H1 (cell line): ENCODE measurements around the gene EPHB1. TPM values are rescaled to one million over a fixed set of nuclear protein-coding genes. Genes with fewer than 3 reads are reported as not detected.

Source experiments
- CTCF ChIA-PET: fragments of 300-600 bp; sonication (Branson Sonifier 250); formaldehyde crosslinking; loops from one replicate; lab custom pipeline; 2021; ENCODE audit not compliant: partially characterized antibody; lab: Charles Lee
- POLR2A ChIA-PET: fragments of 300-600 bp; sonication (Branson Sonifier 250); formaldehyde crosslinking; loops from one replicate; lab custom pipeline; 2021; ENCODE audit warnings: inconsistent platforms; ENCODE audit not compliant: partially characterized antibody; lab: Charles Lee
- DNase-seq, 2 experiments: peaks; one replicate each; pipeline versions ENCODE4 v3.0.0 to v3.0.0-alpha.2; 2010 to 2022; ENCODE audit warnings: low spot score in 2 of 2, low read depth in 1 of 2, mixed read lengths in 1 of 2
- FAIRE-seq: peaks from 2 replicates; lab custom pipeline; 2011; peaks lifted over from hg19 to GRCh38; lab: Jason Lieb, UNC
- H2AFZ ChIP-seq: 2 replicates; pipeline ENCODE4 v1.8.1; 2012; ENCODE audit warnings: low read length, inconsistent platforms
- H2AK5ac ChIP-seq: 2 replicates; pipeline ENCODE4 v1.6.1; 2013; ENCODE audit warnings: low read depth, low read length
- H2BK120ac ChIP-seq: replicated peaks from 2 replicates; pipeline ENCODE3; 2013; ENCODE audit warnings: low read depth, low read length, inconsistent platforms
- H2BK12ac ChIP-seq: 2 replicates; pipeline ENCODE4 v1.6.1; 2013; ENCODE audit warnings: low read depth, low read length
- H2BK15ac ChIP-seq: 2 replicates; pipeline ENCODE4 v1.6.1; 2013; ENCODE audit warnings: low read length
- H2BK20ac ChIP-seq: 2 replicates; pipeline ENCODE4 v1.6.1; 2013; ENCODE audit warnings: low read length
- H2BK5ac ChIP-seq: 2 replicates; pipeline ENCODE4 v1.6.1; 2013; ENCODE audit warnings: low read depth, low read length
- H3K14ac ChIP-seq: 2 replicates; pipeline ENCODE4 v1.6.1; 2013; ENCODE audit warnings: inconsistent platforms; ENCODE audit not compliant: insufficient read length
- H3K18ac ChIP-seq: 2 replicates; pipeline ENCODE4 v1.6.1; 2013; ENCODE audit warnings: low read length; ENCODE audit errors: extremely low read depth
- H3K23ac ChIP-seq: 2 replicates; pipeline ENCODE4 v1.6.1; 2013; ENCODE audit warnings: inconsistent platforms; ENCODE audit not compliant: insufficient read length
- H3K23me2 ChIP-seq: 2 replicates; pipeline ENCODE4 v1.6.1; 2013; ENCODE audit warnings: low read depth, low read length
- H3K27ac ChIP-seq: 2 replicates; pipeline ENCODE4 v1.6.1; 2011; ENCODE audit warnings: low read depth, low read length, inconsistent platforms
- H3K27me3 ChIP-seq, 4 experiments: replicated peaks in 1 of 4; 1 replicate in 1 of 4; 2 replicates in 3 of 4; pipeline versions ENCODE4 v1.6.1 to v1.8.1; 2011 to 2013; ENCODE audit warnings: low read length in 3 of 4, mild to moderate bottlenecking in 3 of 4, inconsistent platforms in 2 of 4, mixed read lengths in 2 of 4, moderate library complexity in 1 of 4; ENCODE audit not compliant: control insufficient read depth in 3 of 4, insufficient read depth in 3 of 4; ENCODE audit errors: extremely low read depth in 1 of 4
- H3K36me3 ChIP-seq, 4 experiments: 2 replicates each; pipeline versions ENCODE4 v1.6.1 to v1.8.1; 2011 to 2013; ENCODE audit warnings: mild to moderate bottlenecking in 4 of 4, low read length in 3 of 4, moderate library complexity in 2 of 4, control low read depth in 1 of 4, inconsistent platforms in 1 of 4; ENCODE audit not compliant: insufficient read depth in 4 of 4, control insufficient read depth in 2 of 4
- H3K4ac ChIP-seq: replicated peaks from 2 replicates; pipeline ENCODE3; 2013; ENCODE audit warnings: low read length, low read depth, mixed read lengths, inconsistent platforms; ENCODE audit not compliant: insufficient read length
- H3K4me1 ChIP-seq, 4 experiments: replicated peaks in 1 of 4; 1 replicate in 1 of 4; 2 replicates in 3 of 4; pipeline versions ENCODE4 v1.6.1 to v1.8.1; 2011 to 2013; ENCODE audit warnings: low read length in 3 of 4, inconsistent platforms in 2 of 4, mixed read lengths in 1 of 4; ENCODE audit not compliant: insufficient read depth in 4 of 4, control insufficient read depth in 3 of 4
- H3K4me2 ChIP-seq, 2 experiments: 2 replicates each; pipeline versions ENCODE4 v1.6.1 to v1.8.1; 2011 to 2013; ENCODE audit warnings: low read depth in 2 of 2, low read length in 2 of 2, control low read depth in 1 of 2, inconsistent platforms in 1 of 2, mild to moderate bottlenecking in 1 of 2; ENCODE audit not compliant: insufficient read depth in 1 of 2
- H3K4me3 ChIP-seq, 4 experiments: fragments of 200-600, 300-600 bp in 1 of 4; sonication (generic), shearing (Covaris generic), sonication (Bioruptor Twin) in 1 of 4; 2 replicates each; pipeline versions ENCODE4 v1.5.1 to v1.8.1; 2011 to 2016; ENCODE audit warnings: low read length in 4 of 4, low read depth in 3 of 4, control low read depth in 2 of 4, inconsistent platforms in 2 of 4, mild to moderate bottlenecking in 2 of 4, mixed read lengths in 1 of 4, moderate library complexity in 1 of 4; ENCODE audit not compliant: insufficient read depth in 2 of 4; ENCODE audit errors: extremely low read depth in 1 of 4
- H3K56ac ChIP-seq: replicated peaks from 2 replicates; pipeline ENCODE3; 2013; ENCODE audit warnings: low read depth, mild to moderate bottlenecking, mixed read lengths, low read length, inconsistent platforms; ENCODE audit not compliant: insufficient read length
- H3K79me1 ChIP-seq: 2 replicates; pipeline ENCODE4 v1.6.1; 2013; ENCODE audit warnings: low read depth, low read length, control low read depth
- H3K79me2 ChIP-seq, 2 experiments: 2 replicates each; pipeline versions ENCODE4 v1.6.1 to v1.8.1; 2012 to 2013; ENCODE audit warnings: low read length in 2 of 2, mild to moderate bottlenecking in 2 of 2, inconsistent platforms in 1 of 2; ENCODE audit not compliant: insufficient read depth in 2 of 2, control insufficient read depth in 1 of 2
- H3K9ac ChIP-seq, 4 experiments: replicated peaks in 1 of 4; 1 replicate in 1 of 4; 2 replicates in 3 of 4; pipeline versions ENCODE4 v1.6.1 to v1.8.1; 2011 to 2013; ENCODE audit warnings: low read depth in 3 of 4, low read length in 3 of 4, control low read depth in 2 of 4, mild to moderate bottlenecking in 2 of 4, moderate library complexity in 2 of 4, inconsistent platforms in 1 of 4; ENCODE audit errors: extremely low read depth in 1 of 4
- H3K9me3 ChIP-seq, 2 experiments: 2 replicates each; pipeline versions ENCODE4 v1.6.1 to v1.8.1; 2012 to 2013; ENCODE audit warnings: mild to moderate bottlenecking in 2 of 2, moderate library complexity in 2 of 2, control low read depth in 1 of 2, inconsistent platforms in 1 of 2, low read depth in 1 of 2, low read length in 1 of 2, mixed read lengths in 1 of 2; ENCODE audit not compliant: insufficient read depth in 2 of 2
- H4K20me1 ChIP-seq, 2 experiments: replicated peaks in 1 of 2; 2 replicates each; pipeline versions ENCODE3 to v1.8.1; 2011 to 2013; ENCODE audit warnings: inconsistent platforms in 2 of 2, low read length in 2 of 2, mild to moderate bottlenecking in 1 of 2; ENCODE audit not compliant: insufficient read depth in 2 of 2, control insufficient read depth in 1 of 2
- H4K5ac ChIP-seq: 2 replicates; pipeline ENCODE4 v1.6.1; 2013; ENCODE audit warnings: low read length, low read depth, mixed read lengths, inconsistent platforms; ENCODE audit not compliant: insufficient read length
- H4K8ac ChIP-seq: 2 replicates; pipeline ENCODE4 v1.8.0; 2013; ENCODE audit warnings: mild to moderate bottlenecking, moderate library complexity, low read length, inconsistent platforms; ENCODE audit not compliant: insufficient read depth; ENCODE audit errors: extremely low read depth
- H4K91ac ChIP-seq: replicated peaks from 2 replicates; pipeline ENCODE3; 2013; ENCODE audit warnings: low read length, mixed read lengths, inconsistent platforms; ENCODE audit not compliant: insufficient read length
- CREB1 ChIP-seq: IDR thresholded peaks from 2 replicates; pipeline ENCODE4 v1.6.1; 2012; ENCODE audit warnings: inconsistent platforms
- EP300 ChIP-seq, 2 experiments: IDR thresholded peaks; 1 replicate in 1 of 2; 2 replicates in 1 of 2; pipeline ENCODE4 v1.6.1; 2011 to 2012; ENCODE audit warnings: low read depth in 2 of 2, low read length in 2 of 2, mild to moderate bottlenecking in 2 of 2, borderline replicate concordance in 1 of 2, inconsistent platforms in 1 of 2, moderate library complexity in 1 of 2
- KDM4A ChIP-seq: IDR thresholded peaks from one replicate; pipeline ENCODE4 v1.7.1; 2012; ENCODE audit warnings: low read depth, mild to moderate bottlenecking, moderate library complexity, low read length, inconsistent platforms; ENCODE audit not compliant: severe bottlenecking
- MAFK ChIP-seq: IDR thresholded peaks from 2 replicates; pipeline ENCODE4 v1.6.1; 2012; ENCODE audit warnings: low read depth, mild to moderate bottlenecking, improper control_type of control experiment, low read length
- NRF1 ChIP-seq: IDR thresholded peaks from 2 replicates; pipeline ENCODE4 v1.6.1; 2011; ENCODE audit warnings: mild to moderate bottlenecking, low read depth, low read length, improper control_type of control experiment
- RAD21 ChIP-seq, 2 experiments: IDR thresholded peaks in 1 of 2; conservative IDR thresholded peaks in 1 of 2; 2 replicates each; pipeline ENCODE4 v1.6.1; 2011; ENCODE audit warnings: low read depth in 2 of 2, low read length in 2 of 2, improper control_type of control experiment in 1 of 2, inconsistent platforms in 1 of 2, mild to moderate bottlenecking in 1 of 2, moderate library complexity in 1 of 2
- RFX5 ChIP-seq: IDR thresholded peaks from 2 replicates; pipeline ENCODE4 v1.6.1; 2011; ENCODE audit warnings: low read depth, low read length, improper control_type of control experiment, borderline replicate concordance
- RXRA ChIP-seq: IDR thresholded peaks from 2 replicates; pipeline ENCODE4 v1.6.1; 2011; ENCODE audit warnings: low read depth, mild to moderate bottlenecking, low read length, moderate library complexity; ENCODE audit not compliant: insufficient read depth
- SUZ12 ChIP-seq: fragments of 200-600 bp; sonication (generic); IDR thresholded peaks from 2 replicates; pipeline ENCODE4 v1.6.1; 2012; ENCODE audit warnings: mild to moderate bottlenecking, inconsistent platforms, low read length, moderate library complexity, mixed read lengths
- TBP ChIP-seq: IDR thresholded peaks from 2 replicates; pipeline ENCODE4 v1.6.1; 2011; ENCODE audit warnings: low read depth, low read length, improper control_type of control experiment
- WGBS, 2 experiments: shearing (Covaris generic) in 1 of 2; methylation state at CpG; one replicate each; pipeline versions ENCODE4 v1.1.6 to v1.1.7; 2013 to 2015; ENCODE audit warnings: low lambda C conversion rate in 2 of 2, mixed read lengths in 2 of 2, inconsistent platforms in 1 of 2, low coverage in 1 of 2, missing lambda C conversion rate in 1 of 2; ENCODE audit not compliant: insufficient replicate concordance in 2 of 2, insufficient coverage in 1 of 2, insufficient read length in 1 of 2; ENCODE audit errors: extremely low coverage in 1 of 2, missing lambda C conversion rate in 1 of 2; 5-methylcytosine and 5-hydroxymethylcytosine counted together
- polyA plus RNA-seq, 7 experiments: library from polyadenylated mRNA; depleted of rRNA in 3 of 7; stranded (reverse) in 5 of 7; unstranded in 2 of 7; fragments of >200 nt in 5 of 7; fragments of 200-250 nt in 2 of 7; gene quantifications; 1 replicate in 5 of 7; 2 replicates in 1 of 7; 4 replicates in 1 of 7; pipeline versions ENCODE4 v1.2.1 to v1.2.3, GENCODE V29; 2011 to 2013; ENCODE audit warnings: missing spikeins in 2 of 7, mixed read lengths in 2 of 7
- total RNA-seq: library from RNA; stranded (reverse); fragmentation: NEBNext Ultra II Directional; extraction: Animal tissue kit (Norgen Biotek cat#: 25700); gene quantifications from 2 replicates; pipeline ENCODE4 v1.2.1, GENCODE V29; 2021
- TF ChIP-seq, protein P1 (sequence below): IDR thresholded peaks from 2 replicates; pipeline ENCODE4 v1.6.1; 2012; ENCODE audit warnings: low read length, inconsistent platforms

Gene EPHB1
- total and polyA plus RNA-seq, 2 of the 8 experiments (the other 6 are each of a cell fraction or from before 2014, with no cell fraction given) = 3.5 to 5.9 TPM

DNA sequence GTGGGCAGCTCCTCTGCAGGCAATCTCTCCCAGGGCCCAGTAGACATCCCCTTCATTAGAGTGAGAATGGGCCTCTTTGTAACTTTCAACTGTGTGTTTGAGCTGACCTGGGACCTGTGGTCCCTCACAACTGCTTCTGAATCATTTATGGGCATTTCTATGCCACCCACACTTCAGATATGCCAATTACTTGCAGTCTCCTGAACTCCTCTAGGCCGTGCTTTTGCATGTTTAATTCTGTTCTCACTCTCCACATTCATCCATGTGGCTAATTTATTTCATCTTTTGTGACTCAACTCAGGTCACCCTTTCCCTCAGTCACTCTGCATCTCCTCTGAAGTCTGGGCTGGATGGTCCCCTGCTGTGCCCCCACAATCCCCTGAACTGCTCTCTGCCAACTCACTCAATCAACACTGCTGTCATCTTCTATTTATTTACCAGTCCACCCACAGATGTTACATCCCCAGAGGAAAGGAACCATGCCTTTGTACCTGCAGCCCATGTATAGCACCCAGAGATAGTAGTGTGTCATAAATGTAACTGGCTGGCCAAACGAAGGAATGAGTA, 364.7 kb downstream of the EPHB1 start:
- 49% methylated on average over 2 of the region's 2 CpGs; no CpG with 5 or more reads in 1 of the 2 experiments for WGBS, 2 experiments
- H3K4me2 ChIP-seq = 0 out of 4 replicates have a peak overlapping the region, but pooled peaks of 1 of the 2 experiments have one; percentile 11
- TF ChIP-seq RXRA = no peak
- TF ChIP-seq SUZ12 = no peak
- no peak for TF ChIP-seq NRF1
- no peak for TF ChIP-seq RAD21 (IDR thresholded peaks at IDR 0.05 in 1 of 2, conservative IDR thresholded peaks at IDR 0.05 in 1 of 2; ENCODE audit: low read depth in 2 of 2, low read length in 2 of 2)
- TF ChIP-seq CREB1 = no peak
- TF ChIP-seq EP300 (IDR thresholded peaks at IDR 0.05; ENCODE audit: borderline replicate concordance in 1 of 2, low read depth in 2 of 2, low read length in 2 of 2) = no peak
- TF ChIP-seq, protein P1, sequence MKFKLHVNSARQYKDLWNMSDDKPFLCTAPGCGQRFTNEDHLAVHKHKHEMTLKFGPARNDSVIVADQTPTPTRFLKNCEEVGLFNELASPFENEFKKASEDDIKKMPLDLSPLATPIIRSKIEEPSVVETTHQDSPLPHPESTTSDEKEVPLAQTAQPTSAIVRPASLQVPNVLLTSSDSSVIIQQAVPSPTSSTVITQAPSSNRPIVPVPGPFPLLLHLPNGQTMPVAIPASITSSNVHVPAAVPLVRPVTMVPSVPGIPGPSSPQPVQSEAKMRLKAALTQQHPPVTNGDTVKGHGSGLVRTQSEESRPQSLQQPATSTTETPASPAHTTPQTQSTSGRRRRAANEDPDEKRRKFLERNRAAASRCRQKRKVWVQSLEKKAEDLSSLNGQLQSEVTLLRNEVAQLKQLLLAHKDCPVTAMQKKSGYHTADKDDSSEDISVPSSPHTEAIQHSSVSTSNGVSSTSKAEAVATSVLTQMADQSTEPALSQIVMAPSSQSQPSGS = no peak
- no peak for TF ChIP-seq RFX5
- no peak for TF ChIP-seq KDM4A
- TF ChIP-seq MAFK = no peak
- no peak for TF ChIP-seq TBP

More for the DNA sequence above, 364.7 kb downstream of the EPHB1 start:
- no peak overlapping the region for H3K4ac ChIP-seq
- FAIRE-seq (no peak), DNase-seq (no peak)
- no peaks in the 10 kb centered on the region for H3K79me1 ChIP-seq
- no peak overlapping the region for H4K5ac ChIP-seq
- no peaks in the 10 kb centered on the region for H3K27me3 ChIP-seq
- no peak overlapping the region for H2BK12ac ChIP-seq
- no peak overlapping the region for H4K8ac ChIP-seq
- no peak overlapping the region for H4K91ac ChIP-seq
- no peak overlapping the region for H3K18ac ChIP-seq
- no peak overlapping the region for H2BK15ac ChIP-seq
- no peak overlapping the region for H3K27ac ChIP-seq
- H3K23me2 ChIP-seq = no peaks in the 10 kb centered on the region; the same call in 1 of the 2 replicates
- no peak overlapping the region for H2BK20ac ChIP-seq
- H2AK5ac ChIP-seq = no peak overlapping the region
- H3K9ac ChIP-seq = no peak overlapping the region
- ChIA-PET CTCF (interaction anchor here (1.4 kb wide), 1 partner anchor 24 kb away, joined by 3 read pairs; no protein-coding TSS in a partner anchor), POLR2A (no interaction called here)
- H3K79me2 ChIP-seq = no peaks in the 10 kb centered on the region
- no peak overlapping the region for H3K56ac ChIP-seq
- no peaks in the 10 kb centered on the region for H3K36me3 ChIP-seq
- 0 out of 2 replicates have a peak overlapping the region, but pooled peaks have one; percentile 21 for H2BK5ac ChIP-seq
- no peak overlapping the region for H2BK120ac ChIP-seq
- no peak overlapping the region for H3K14ac ChIP-seq
- H3K4me1 ChIP-seq = peaks cover 0 to 9% (median 4%) of the 10 kb centered on the region in 4 experiments; a peak in 5 of 7 replicates
- H3K4me3 ChIP-seq = no peak overlapping the region
- no peaks in the 10 kb centered on the region for H4K20me1 ChIP-seq
- no peak overlapping the region for H2AFZ ChIP-seq
- H3K23ac ChIP-seq = no peak overlapping the region
- no peaks in the 10 kb centered on the region for H3K9me3 ChIP-seq
